Tibial nerve (tissue), 4 donors: ENCODE results near the gene NUMB.

Experiments used
- EP300 ChIP-seq, 2 donors: sonication (generic); formaldehyde crosslinking; IDR thresholded peaks; one replicate each; pipeline ENCODE4 v1.6.1; 2017; ENCODE audit warnings: antibody characterized with exemption in 2 of 2, mild to moderate bottlenecking in 1 of 2
- POLR2A ChIP-seq, 2 donors: fragments of 450-650 bp; IDR thresholded peaks; one replicate each; pipeline ENCODE4 v1.6.1; 2017; ENCODE audit warnings: antibody characterized with exemption in 2 of 2, mild to moderate bottlenecking in 2 of 2, moderate library complexity in 2 of 2
- TF ChIP-seq, protein P1 (sequence below), 5 experiments: fragments of 200-600 bp in 3 of 5; fragments of 450-650 bp in 2 of 5; sonication (generic) in 3 of 5; IDR thresholded peaks; one replicate each; pipeline ENCODE4 v1.5.1; 2016 to 2019; ENCODE audit warnings: antibody characterized with exemption in 5 of 5, mild to moderate bottlenecking in 3 of 5, moderate library complexity in 2 of 5

DNA sequence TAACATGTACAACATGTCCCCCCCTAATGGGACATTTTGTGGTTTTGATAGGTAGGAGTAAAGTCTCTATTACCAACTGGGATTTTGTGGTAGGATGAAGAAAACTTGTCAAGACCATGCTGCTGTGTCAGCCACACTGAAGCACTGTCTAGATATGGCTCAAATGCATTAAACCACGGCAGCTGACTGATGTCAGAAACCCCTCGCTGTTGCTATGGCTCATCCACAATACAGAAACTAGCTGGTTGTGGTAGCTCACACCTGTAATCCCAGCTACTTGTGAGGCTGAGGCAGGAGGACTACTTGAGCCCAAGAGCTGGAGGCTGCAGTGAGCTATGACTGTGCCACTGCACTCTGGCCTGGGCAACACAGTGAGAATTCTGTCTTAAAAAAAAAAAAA lies 181.0 kb downstream of the NUMB start:
- TF ChIP-seq, protein P1, sequence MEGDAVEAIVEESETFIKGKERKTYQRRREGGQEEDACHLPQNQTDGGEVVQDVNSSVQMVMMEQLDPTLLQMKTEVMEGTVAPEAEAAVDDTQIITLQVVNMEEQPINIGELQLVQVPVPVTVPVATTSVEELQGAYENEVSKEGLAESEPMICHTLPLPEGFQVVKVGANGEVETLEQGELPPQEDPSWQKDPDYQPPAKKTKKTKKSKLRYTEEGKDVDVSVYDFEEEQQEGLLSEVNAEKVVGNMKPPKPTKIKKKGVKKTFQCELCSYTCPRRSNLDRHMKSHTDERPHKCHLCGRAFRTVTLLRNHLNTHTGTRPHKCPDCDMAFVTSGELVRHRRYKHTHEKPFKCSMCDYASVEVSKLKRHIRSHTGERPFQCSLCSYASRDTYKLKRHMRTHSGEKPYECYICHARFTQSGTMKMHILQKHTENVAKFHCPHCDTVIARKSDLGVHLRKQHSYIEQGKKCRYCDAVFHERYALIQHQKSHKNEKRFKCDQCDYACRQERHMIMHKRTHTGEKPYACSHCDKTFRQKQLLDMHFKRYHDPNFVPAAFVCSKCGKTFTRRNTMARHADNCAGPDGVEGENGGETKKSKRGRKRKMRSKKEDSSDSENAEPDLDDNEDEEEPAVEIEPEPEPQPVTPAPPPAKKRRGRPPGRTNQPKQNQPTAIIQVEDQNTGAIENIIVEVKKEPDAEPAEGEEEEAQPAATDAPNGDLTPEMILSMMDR (IDR thresholded peaks at IDR 0.05) = no peak
- no peak for TF ChIP-seq POLR2A (IDR thresholded peaks at IDR 0.05)
- no peak for TF ChIP-seq EP300 (IDR thresholded peaks at IDR 0.05)
